Dedifferentiated amniotic fluid mesenchymal stem cell (primary cell): ENCODE measurements around the gene DGCR8.
A peak's percentile ranks its signal among the peaks of the same experiment; 100 is the strongest.

Experiments used
- DNase-seq: peaks from one replicate; pipeline ENCODE4 v3.0.0-alpha.2; 2016; ENCODE audit errors: extremely low spot score

Gene DGCR8

GRCh38 chr22:20124083-20124787 lies 44.2 kb downstream of the DGCR8 start:
- no peak for DNase-seq

- no peak for DNase-seq
Measured at GRCh38 chr22:20125201-20126174, 45.4 kb downstream of the DGCR8 start.

GRCh38 chr22:20126284-20127029 lies 46.4 kb downstream of the DGCR8 start:
- no peak for DNase-seq

- no peak for DNase-seq
Measured at GRCh38 chr22:20127318-20127868, 47.4 kb downstream of the DGCR8 start.

- DNase-seq = no peak
Measured at GRCh38 chr22:20127869-20128618, 48.0 kb downstream of the DGCR8 start.

- DNase-seq = no peak
Measured at GRCh38 chr22:20128619-20128901, 48.5 kb downstream of the DGCR8 start.

GRCh38 chr22:20128902-20129746 lies 49.1 kb downstream of the DGCR8 start:
- no peak for DNase-seq

GRCh38 chr22:20129747-20130014 lies 49.6 kb downstream of the DGCR8 start:
- DNase-seq = no peak

- no peak for DNase-seq
Measured at GRCh38 chr22:20130319-20130718, 50.3 kb downstream of the DGCR8 start.

GRCh38 chr22:20130731-20131596 lies 50.9 kb downstream of the DGCR8 start:
- peak; percentile 31 for DNase-seq

GRCh38 chr22:20131597-20131858 lies 51.5 kb downstream of the DGCR8 start, which contains the start of gene ZDHHC8:
ZDHHC8 (plus strand) TSS chr22:20131804; CDS start chr22:20131948, 144 bp downstream.
- no peak for DNase-seq

GRCh38 chr22:20131859-20132685 lies 52.0 kb downstream of the DGCR8 start:
- no peak for DNase-seq

GRCh38 chr22:20132686-20133246 lies 52.7 kb downstream of the DGCR8 start:
- DNase-seq = no peak

GRCh38 chr22:20133930-20134549 lies 54.0 kb downstream of the DGCR8 start:
- no peak for DNase-seq

- no peak for DNase-seq
Measured at GRCh38 chr22:20135265-20135664, 55.2 kb downstream of the DGCR8 start.

- no peak for DNase-seq
Measured at GRCh38 chr22:20135806-20136602, 56.0 kb downstream of the DGCR8 start.

GRCh38 chr22:20136603-20136873 lies 56.5 kb downstream of the DGCR8 start:
- no peak for DNase-seq

- no peak for DNase-seq
Measured at GRCh38 chr22:20137113-20137512, 57.1 kb downstream of the DGCR8 start.
